Measurements from ENCODE around the gene PRCD.

DNA sequence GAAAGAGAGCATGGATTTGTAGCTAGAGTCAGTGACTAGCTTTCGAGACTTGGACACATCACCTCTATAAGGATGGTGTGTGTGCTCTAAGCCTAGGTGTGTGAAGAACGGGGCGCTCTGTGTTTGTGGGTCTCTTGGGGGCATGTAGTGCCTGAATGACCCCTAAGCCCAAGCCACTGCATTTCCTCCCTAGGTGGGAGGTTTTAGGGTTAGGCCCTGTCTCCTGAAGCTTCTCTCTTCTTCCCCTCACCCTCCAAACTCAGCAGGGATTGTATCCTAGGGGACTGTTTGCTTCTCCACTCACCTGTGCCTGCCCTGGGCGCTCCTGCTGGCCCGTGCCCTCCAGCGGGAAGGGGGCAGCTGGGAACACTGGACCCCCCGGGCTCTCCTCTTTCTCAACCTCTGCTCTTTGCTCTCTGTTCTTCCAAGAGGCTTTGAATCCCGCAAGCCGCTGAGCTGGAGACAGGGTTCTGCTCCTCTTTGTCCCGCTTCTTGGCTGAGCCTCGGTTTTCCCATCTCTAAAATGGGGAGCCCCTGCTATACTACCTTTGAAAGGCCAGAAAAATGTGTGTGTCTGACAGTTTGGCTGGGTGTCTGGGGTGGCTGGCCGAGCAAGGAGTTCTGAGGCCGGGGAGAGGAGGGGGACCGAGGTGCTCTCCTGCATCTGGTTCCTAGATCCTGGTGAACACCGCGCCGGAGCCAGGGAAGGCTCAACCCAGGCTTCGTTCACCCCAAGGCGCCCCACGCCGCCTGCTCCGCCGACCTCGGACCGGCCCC is 3.1 kb upstream of the PRCD start:
- TF ChIP-seq, protein P1, sequence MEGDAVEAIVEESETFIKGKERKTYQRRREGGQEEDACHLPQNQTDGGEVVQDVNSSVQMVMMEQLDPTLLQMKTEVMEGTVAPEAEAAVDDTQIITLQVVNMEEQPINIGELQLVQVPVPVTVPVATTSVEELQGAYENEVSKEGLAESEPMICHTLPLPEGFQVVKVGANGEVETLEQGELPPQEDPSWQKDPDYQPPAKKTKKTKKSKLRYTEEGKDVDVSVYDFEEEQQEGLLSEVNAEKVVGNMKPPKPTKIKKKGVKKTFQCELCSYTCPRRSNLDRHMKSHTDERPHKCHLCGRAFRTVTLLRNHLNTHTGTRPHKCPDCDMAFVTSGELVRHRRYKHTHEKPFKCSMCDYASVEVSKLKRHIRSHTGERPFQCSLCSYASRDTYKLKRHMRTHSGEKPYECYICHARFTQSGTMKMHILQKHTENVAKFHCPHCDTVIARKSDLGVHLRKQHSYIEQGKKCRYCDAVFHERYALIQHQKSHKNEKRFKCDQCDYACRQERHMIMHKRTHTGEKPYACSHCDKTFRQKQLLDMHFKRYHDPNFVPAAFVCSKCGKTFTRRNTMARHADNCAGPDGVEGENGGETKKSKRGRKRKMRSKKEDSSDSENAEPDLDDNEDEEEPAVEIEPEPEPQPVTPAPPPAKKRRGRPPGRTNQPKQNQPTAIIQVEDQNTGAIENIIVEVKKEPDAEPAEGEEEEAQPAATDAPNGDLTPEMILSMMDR (IDR thresholded peaks at IDR 0.05) = no peak
- no peak for TF ChIP-seq POLR2A (IDR thresholded peaks at IDR 0.05)

All from vagina (tissue), 2 donors.